GM12864 (cell line): ENCODE data around the gene MEGF6.

ENCODE experiments used
- DNase-seq: peaks from one replicate; pipeline ENCODE4 v3.0.0-alpha.2; 2011; ENCODE audit warnings: low read depth
- H3K4me3 ChIP-seq: 2 replicates; pipeline ENCODE4 v1.5.1; 2011; ENCODE audit warnings: mild to moderate bottlenecking, low read depth, low read length, control low read depth
- TF ChIP-seq, protein P1 (sequence below): IDR thresholded peaks from 2 replicates; pipeline ENCODE4 v1.5.1; 2011; ENCODE audit warnings: low read depth, mild to moderate bottlenecking, moderate library complexity, low read length, control low read depth, inconsistent platforms; ENCODE audit errors: missing control alignments

MEGF6 gene

DNA sequence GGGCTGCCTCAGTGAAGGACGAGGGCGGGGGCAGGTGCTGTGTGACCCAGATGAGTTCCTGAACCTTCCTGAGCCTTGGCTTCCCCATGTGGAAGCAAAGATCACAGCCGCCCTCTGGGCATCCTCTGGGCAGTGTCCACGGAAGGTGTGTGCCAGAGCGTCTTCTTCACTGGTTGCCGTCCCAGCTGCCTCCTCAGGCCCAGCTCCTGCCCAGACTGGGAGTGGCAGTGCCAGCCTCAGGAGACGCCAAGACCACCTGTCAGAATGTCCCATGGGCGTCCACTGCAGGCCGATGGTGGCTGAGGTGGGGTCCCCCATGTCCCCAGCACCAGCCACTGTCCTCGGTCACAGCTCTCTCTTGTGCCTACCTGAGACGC lies 146.7 kb downstream of the MEGF6 start:
- TF ChIP-seq, protein P1, sequence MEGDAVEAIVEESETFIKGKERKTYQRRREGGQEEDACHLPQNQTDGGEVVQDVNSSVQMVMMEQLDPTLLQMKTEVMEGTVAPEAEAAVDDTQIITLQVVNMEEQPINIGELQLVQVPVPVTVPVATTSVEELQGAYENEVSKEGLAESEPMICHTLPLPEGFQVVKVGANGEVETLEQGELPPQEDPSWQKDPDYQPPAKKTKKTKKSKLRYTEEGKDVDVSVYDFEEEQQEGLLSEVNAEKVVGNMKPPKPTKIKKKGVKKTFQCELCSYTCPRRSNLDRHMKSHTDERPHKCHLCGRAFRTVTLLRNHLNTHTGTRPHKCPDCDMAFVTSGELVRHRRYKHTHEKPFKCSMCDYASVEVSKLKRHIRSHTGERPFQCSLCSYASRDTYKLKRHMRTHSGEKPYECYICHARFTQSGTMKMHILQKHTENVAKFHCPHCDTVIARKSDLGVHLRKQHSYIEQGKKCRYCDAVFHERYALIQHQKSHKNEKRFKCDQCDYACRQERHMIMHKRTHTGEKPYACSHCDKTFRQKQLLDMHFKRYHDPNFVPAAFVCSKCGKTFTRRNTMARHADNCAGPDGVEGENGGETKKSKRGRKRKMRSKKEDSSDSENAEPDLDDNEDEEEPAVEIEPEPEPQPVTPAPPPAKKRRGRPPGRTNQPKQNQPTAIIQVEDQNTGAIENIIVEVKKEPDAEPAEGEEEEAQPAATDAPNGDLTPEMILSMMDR, result no peak
- DNase-seq, result no peak
- H3K4me3 ChIP-seq, result no peak overlapping the region

DNA sequence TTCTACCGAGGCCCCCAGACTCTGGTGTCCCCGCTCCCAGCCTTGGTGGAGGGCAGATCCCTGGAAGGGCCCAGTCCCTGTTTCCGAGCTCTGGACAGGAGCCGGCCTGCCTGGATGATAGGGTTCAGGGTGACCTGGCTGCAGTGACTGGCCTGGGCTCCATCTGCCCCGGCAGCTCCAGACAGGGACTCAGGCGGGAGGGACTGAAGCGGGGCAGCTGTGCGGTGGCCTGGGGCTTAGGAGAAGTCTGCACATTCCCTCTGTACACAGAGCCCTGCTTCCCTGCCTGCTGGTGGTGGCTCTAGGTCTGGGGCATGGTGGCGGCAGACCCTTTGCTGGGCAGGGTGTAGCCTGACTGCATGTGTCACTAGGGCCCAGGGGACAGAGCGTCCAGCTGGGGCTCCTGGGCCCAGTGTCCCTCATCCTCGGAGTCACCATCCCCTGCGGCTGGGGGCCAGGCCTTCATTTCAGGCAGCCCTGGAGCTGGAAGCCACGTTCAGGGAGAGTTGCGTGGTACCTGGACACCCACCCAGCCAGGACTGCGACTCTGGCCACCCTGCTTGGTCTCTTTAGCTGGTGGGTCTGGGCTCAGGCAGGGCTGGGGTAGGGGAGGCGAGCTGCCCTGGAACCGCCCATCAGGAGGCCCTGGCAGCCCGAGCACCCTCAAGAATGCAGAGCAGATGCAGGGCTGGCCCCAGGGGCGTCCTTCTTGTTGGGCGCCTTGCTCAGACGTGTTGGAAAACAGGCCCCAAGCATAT lies 147.2 kb downstream of the MEGF6 start:
- no peak overlapping the region for H3K4me3 ChIP-seq
- TF ChIP-seq, protein P1, result no peak
- no peak for DNase-seq

DNA sequence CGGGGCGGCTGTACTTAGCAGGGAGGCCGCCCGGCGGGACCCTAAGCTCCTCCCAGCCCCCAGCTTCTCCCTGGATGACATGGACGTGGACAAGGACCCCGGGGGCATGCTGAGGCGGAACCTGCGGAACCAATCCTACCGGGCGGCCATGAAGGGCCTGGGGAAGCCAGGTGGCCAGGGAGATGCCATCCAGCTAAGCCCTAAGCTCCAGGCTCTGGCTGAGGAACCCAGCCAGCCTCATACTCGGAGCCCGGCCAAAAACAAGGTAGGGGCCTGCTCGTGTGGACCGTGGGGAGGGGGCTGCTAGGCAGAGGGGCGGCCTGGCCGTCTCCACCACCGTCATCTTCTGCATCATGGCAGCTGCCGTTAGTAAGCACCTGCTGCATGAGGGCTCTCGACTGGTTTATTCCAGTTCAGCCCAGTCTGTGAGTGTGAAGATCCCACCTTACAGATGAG lies 147.9 kb downstream of the MEGF6 start:
- no peak for DNase-seq
- no peak overlapping the region for H3K4me3 ChIP-seq
- TF ChIP-seq, protein P1, result no peak

DNA sequence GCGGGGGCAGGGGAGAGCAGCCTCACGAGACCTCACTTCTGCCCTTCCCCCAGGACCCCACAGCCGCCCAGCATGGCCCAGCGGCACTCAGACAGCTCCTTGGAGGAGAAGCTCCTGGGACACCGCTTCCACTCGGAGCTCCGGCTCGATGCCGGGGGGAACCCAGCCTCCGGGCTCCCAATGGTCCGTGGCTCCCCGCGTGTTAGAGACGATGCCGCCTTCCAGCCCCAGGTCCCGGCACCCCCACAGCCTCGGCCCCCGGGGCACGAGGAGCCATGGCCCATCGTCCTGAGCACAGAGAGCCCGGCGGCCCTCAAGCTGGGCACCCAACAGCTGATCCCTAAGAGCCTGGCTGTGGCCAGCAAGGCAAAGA lies 148.3 kb downstream of the MEGF6 start:
- TF ChIP-seq, protein P1, result no peak
- no peak for DNase-seq
- H3K4me3 ChIP-seq, result no peak overlapping the region

DNA sequence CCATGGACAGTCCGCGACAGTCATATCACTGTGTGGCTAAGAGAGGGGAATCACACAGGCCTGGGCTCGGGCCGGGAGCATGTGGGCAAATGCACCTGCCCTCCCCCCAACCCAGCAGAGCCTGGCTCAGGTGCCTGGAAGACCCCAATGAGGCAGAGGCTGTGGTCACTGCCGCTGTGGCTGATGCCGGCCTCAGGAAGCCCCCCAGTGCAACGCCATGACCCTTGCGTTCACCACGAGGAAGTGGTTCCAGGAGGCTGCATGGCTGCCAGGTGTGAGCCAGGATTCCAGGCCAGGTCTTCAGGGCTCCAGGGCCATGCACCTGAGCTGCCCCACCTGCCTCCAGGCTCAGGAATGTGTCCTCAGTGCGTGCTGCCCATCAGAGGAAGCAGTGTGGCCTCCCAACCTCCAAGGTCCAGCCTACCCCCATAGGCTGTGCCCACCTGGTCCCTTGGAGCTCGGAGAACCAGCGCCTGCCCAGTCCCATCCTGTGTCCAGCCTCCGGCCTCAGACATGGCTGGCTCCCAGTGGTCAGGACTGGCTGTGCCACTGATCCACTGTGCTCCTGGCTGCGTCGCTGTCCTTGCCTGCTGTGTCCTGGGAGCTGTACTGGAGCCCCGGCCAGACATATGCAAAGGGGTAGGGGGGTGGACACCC lies 148.8 kb downstream of the MEGF6 start:
- no peak overlapping the region for H3K4me3 ChIP-seq
- DNase-seq, result no peak
- TF ChIP-seq, protein P1, result no peak

DNA sequence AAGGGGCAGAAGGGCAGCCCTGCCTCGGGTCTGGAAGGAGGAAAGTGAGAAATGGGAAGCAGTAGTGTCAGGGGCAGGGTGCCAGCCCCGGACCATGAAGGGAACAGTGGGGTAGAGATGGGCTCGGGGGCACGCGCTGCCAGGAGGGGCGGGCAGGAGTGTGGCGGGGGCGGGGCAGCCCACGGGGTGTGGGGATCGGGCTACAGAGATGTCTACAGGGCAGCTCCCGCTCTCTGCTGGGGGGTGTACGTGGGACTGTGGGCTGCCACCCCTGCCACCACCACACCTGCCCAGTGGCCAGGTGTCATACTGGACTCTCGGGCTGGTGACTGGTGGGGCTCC lies 149.4 kb downstream of the MEGF6 start:
- H3K4me3 ChIP-seq, result no peak overlapping the region
- TF ChIP-seq, protein P1, result no peak
- no peak for DNase-seq
